Mesothelial cell of epicardium (in vitro differentiated cells): Measurements from ENCODE around the gene CCDC174. TPM values are rescaled to one million over a fixed set of nuclear protein-coding genes. Genes with fewer than 3 reads are reported as not detected.

Experiments
- DNase-seq, 2 experiments: peaks; one replicate each; pipeline ENCODE4 v3.0.0; 2021; ENCODE audit warnings: low spot score in 2 of 2; ENCODE audit not compliant: unreplicated experiment in 2 of 2
- H3K27ac Mint-ChIP-seq: 2 replicates; pipeline ENCODE4 v1.8.0; 2021; ENCODE audit warnings: mixed read lengths
- H3K27me3 Mint-ChIP-seq: 2 replicates; pipeline ENCODE4 v1.8.0; 2021; ENCODE audit warnings: low read depth, mixed read lengths
- H3K36me3 Mint-ChIP-seq: 2 replicates; pipeline ENCODE4 v1.8.0; 2021; ENCODE audit warnings: mixed read lengths
- H3K4me1 Mint-ChIP-seq: 2 replicates; pipeline ENCODE4 v1.8.0; 2021; ENCODE audit warnings: mixed read lengths
- H3K4me3 Mint-ChIP-seq: 2 replicates; pipeline ENCODE4 v1.8.0; 2021; ENCODE audit warnings: mild to moderate bottlenecking, moderate library complexity, mixed read lengths
- H3K9me3 Mint-ChIP-seq: 2 replicates; pipeline ENCODE4 v1.8.0; 2021; ENCODE audit warnings: mixed read lengths
- total RNA-seq: library from RNA; stranded (reverse); gene quantifications from 3 replicates; pipeline ENCODE4 v1.2.1, GENCODE V29; 2021
- TF ChIP-seq, protein P1 (sequence below): fragments of 200-600 bp; sonication (generic); IDR thresholded peaks from one replicate; pipeline ENCODE4 v1.5.0; 2021; ENCODE audit warnings: antibody characterized with exemption; ENCODE audit not compliant: unreplicated experiment

CCDC174 gene
- total RNA-seq, 1 donor from 2014 or later, result 21.8 TPM

DNA sequence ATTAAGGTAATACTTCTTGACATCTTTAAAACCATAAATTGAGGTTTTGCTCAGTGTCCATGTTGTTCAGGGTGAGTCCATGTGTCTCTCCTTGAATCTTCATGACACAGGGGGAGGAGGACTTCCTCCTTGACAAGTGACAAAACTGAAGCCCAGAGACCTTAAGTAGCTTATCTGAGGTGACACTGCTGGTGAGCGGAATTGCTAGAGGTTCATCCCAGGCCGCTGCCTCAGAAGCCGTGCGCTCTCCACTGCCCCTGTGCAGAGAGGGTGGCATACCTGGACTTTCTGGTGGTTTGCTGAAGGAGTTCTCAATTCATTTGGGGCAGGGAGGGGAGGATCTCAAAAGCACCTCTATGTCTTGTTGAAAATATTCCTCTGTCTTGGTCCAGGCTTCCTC lies 23.2 kb upstream of the CCDC174 start:
- Mint-ChIP-seq H3K36me3 (no peaks in the 10 kb centered on the region), H3K27ac (no peak overlapping the region), H3K9me3 (peaks cover 7% of the 10 kb centered on the region), H3K4me1 (peaks cover 8% of the 10 kb centered on the region), H3K27me3 (peaks cover 34% of the 10 kb centered on the region), H3K4me3 (no peak overlapping the region)
- TF ChIP-seq, protein P1, sequence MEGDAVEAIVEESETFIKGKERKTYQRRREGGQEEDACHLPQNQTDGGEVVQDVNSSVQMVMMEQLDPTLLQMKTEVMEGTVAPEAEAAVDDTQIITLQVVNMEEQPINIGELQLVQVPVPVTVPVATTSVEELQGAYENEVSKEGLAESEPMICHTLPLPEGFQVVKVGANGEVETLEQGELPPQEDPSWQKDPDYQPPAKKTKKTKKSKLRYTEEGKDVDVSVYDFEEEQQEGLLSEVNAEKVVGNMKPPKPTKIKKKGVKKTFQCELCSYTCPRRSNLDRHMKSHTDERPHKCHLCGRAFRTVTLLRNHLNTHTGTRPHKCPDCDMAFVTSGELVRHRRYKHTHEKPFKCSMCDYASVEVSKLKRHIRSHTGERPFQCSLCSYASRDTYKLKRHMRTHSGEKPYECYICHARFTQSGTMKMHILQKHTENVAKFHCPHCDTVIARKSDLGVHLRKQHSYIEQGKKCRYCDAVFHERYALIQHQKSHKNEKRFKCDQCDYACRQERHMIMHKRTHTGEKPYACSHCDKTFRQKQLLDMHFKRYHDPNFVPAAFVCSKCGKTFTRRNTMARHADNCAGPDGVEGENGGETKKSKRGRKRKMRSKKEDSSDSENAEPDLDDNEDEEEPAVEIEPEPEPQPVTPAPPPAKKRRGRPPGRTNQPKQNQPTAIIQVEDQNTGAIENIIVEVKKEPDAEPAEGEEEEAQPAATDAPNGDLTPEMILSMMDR, result no peak
- DNase-seq, result no peak

DNA sequence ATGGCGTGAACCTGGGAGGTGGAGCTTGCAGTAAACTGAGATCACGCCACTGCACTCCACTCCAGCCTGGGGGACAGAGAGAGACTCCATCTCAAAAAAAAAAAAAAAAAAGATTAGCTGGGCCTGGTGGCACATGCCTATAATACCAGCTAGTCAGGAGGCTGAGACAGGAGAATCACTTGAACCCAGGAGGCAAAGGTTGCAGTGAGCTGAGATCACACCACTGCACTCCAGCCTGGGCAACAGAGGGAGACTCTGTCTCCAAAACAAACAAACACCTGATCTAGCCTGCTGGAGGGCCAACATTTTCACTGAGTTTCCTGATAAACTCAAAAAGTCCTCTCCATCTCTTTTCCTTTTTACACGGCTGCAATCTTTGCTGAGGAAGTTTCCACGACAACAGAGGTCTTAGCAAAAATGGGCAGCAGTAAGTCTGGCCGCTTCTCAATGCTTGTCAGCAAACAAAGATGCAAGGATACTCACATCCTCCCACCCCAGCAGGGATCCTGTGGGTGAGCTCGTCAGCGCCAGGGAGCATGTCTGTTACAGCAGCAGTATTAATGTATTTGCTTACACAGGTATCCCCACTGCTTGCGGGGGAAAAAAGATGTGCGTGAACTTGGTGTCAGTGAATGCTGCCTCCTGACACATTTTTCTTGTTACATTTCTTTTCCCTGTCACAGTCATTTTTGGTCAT lies 21.0 kb upstream of the CCDC174 start:
- peaks cover 8% of the 10 kb centered on the region for H3K4me1 Mint-ChIP-seq
- no peak overlapping the region for H3K4me3 Mint-ChIP-seq
- H3K36me3 Mint-ChIP-seq, result no peaks in the 10 kb centered on the region
- peaks cover 7% of the 10 kb centered on the region for H3K9me3 Mint-ChIP-seq
- DNase-seq, result no peak
- TF ChIP-seq, protein P1, result no peak
- H3K27ac Mint-ChIP-seq, result no peak overlapping the region
- H3K27me3 Mint-ChIP-seq, result peaks cover 43% of the 10 kb centered on the region

GRCh38 chr3:14631101-14631497 lies 20.5 kb upstream of the CCDC174 start:
- no peak overlapping the region for H3K27ac Mint-ChIP-seq

DNA sequence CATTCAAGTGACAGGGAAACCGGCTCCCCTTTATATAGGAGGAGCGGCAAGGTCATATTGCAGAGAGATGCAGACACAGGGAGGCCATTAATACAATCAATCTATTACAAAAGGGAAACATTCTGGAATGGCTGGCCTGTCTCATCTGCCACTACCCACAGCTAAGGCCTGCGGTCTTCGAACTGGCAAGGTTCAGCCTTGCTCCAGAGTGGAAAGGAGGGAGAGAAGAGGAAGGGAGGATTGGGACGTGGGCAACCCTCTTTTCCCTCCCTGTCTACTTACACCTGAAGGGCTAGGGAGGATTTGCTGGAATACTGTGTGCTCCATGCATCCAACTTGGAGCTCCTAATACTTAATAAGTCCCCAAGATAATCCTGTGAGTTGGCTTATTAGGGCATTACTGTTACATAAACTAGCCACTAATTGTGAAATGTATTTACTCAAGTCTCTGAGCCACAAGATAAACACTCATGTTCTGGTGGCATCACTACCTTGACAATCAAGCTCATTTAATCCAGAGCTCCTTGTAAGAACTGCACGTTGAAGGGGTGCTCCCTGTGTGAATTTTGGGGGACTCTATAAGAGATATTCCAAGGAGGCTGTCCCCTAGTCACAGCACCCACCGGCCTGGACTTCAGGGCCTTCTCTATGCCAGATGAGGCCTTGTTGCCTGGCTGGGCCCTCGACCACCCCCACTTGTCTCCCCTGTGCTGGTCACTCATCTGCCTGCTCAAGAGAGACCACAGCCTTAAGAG lies 19.7 kb upstream of the CCDC174 start:
- TF ChIP-seq, protein P1, result no peak
- H3K4me3 Mint-ChIP-seq, result no peak overlapping the region
- peaks cover 7% of the 10 kb centered on the region for H3K9me3 Mint-ChIP-seq
- H3K36me3 Mint-ChIP-seq, result no peaks in the 10 kb centered on the region
- no peak for DNase-seq
- peaks cover 6% of the 10 kb centered on the region for H3K4me1 Mint-ChIP-seq
- peaks cover 55% of the 10 kb centered on the region for H3K27me3 Mint-ChIP-seq
- no peak overlapping the region for H3K27ac Mint-ChIP-seq

More at GRCh38 chr3:14631101-14631497, 20.5 kb upstream of the CCDC174 start:
- peaks cover 7% of the 10 kb centered on the region for H3K9me3 Mint-ChIP-seq
- no peak overlapping the region for H3K4me3 Mint-ChIP-seq
- H3K4me1 Mint-ChIP-seq, result peaks cover 8% of the 10 kb centered on the region
- no peak for DNase-seq
- H3K36me3 Mint-ChIP-seq, result no peaks in the 10 kb centered on the region
- H3K27me3 Mint-ChIP-seq, result peaks cover 47% of the 10 kb centered on the region
- TF ChIP-seq, protein P1, result no peak

- TF ChIP-seq, protein P1, result no peak
- Mint-ChIP-seq H3K36me3 (no peaks in the 10 kb centered on the region), H3K4me3 (no peak overlapping the region), H3K27ac (no peak overlapping the region), H3K4me1 (peaks cover under 1% of the 10 kb centered on the region), H3K9me3 (peaks cover 7% of the 10 kb centered on the region), H3K27me3 (peaks cover 59% of the 10 kb centered on the region)
- no peak for DNase-seq
These were observed 19.1 kb upstream of the CCDC174 start for GRCh38 chr3:14632442-14632930.
